GM23338 (cell line): ENCODE data around the gene IL11RA. TPM values are rescaled to one million over a fixed set of nuclear protein-coding genes. Genes with fewer than 3 reads are reported as not detected.

ENCODE experiments used
- ATAC-seq: fragments of 200-7000 bp; cut with Tn5 transposase; 3 replicates; pipeline ENCODE4 v1.9.1; 2020
- DNase-seq: peaks from one replicate; pipeline ENCODE4 v3.0.0-alpha.2; 2015; ENCODE audit warnings: low spot score
- H2AFZ ChIP-seq: fragments of 200-600 bp; sonication (generic); 2 replicates; pipeline ENCODE4 v1.8.0; 2016; ENCODE audit warnings: antibody characterized with exemption, mild to moderate bottlenecking, moderate library complexity
- H3F3A ChIP-seq: fragments of 200-600 bp; sonication (generic); replicated peaks from 2 replicates; pipeline ENCODE4 v1.8.0; 2017; ENCODE audit warnings: antibody characterized with exemption, mixed run types, low read depth
- H3K27ac ChIP-seq: fragments of 200-600 bp; sonication (generic); 2 replicates; pipeline ENCODE4 v1.6.1; 2016; ENCODE audit warnings: low read depth
- H3K27me3 ChIP-seq: fragments of 200-600 bp; sonication (generic); 2 replicates; pipeline ENCODE4 v1.8.0; 2016; ENCODE audit warnings: mild to moderate bottlenecking, mixed run types, moderate library complexity; ENCODE audit not compliant: insufficient read depth
- H3K36me3 ChIP-seq: fragments of 200-600 bp; sonication (generic); 2 replicates; pipeline ENCODE4 v1.8.0; 2016; ENCODE audit warnings: mild to moderate bottlenecking; ENCODE audit not compliant: insufficient read depth
- H3K4me1 ChIP-seq: fragments of 200-600 bp; sonication (generic); 2 replicates; pipeline ENCODE4 v1.8.0; 2016; ENCODE audit warnings: mild to moderate bottlenecking, moderate library complexity; ENCODE audit not compliant: insufficient read depth
- H3K4me2 ChIP-seq: fragments of 200-600 bp; sonication (generic); 2 replicates; pipeline ENCODE4 v1.7.1; 2017; ENCODE audit warnings: mixed run types
- H3K4me3 ChIP-seq: fragments of 200-600 bp; sonication (generic); 2 replicates; pipeline ENCODE4 v1.6.1; 2016; ENCODE audit warnings: mixed run types
- H3K79me2 ChIP-seq: fragments of 200-600 bp; sonication (generic); replicated peaks from 2 replicates; pipeline ENCODE4 v1.8.0; 2017; ENCODE audit warnings: mild to moderate bottlenecking; ENCODE audit not compliant: insufficient read depth
- H3K9me2 ChIP-seq: fragments of 200-600 bp; sonication (generic); 2 replicates; pipeline ENCODE4 v1.8.0; 2017; ENCODE audit not compliant: insufficient read depth
- H4K20me1 ChIP-seq: fragments of 200-600 bp; sonication (generic); replicated peaks from 2 replicates; pipeline ENCODE4 v1.8.0; 2017; ENCODE audit warnings: mild to moderate bottlenecking; ENCODE audit not compliant: insufficient read depth
- H3K27ac Mint-ChIP-seq: 2 replicates; pipeline ENCODE4 v1.8.0; 2020; ENCODE audit warnings: inconsistent platforms, mild to moderate bottlenecking, moderate library complexity, mixed read lengths
- H3K27me3 Mint-ChIP-seq: 3 replicates; pipeline ENCODE4 v1.8.0; 2022; ENCODE audit warnings: low read depth, mild to moderate bottlenecking, moderate library complexity, mixed read lengths, inconsistent platforms; ENCODE audit not compliant: insufficient read depth, poor library complexity
- H3K36me3 Mint-ChIP-seq: 3 replicates; pipeline ENCODE4 v1.8.0; 2021; ENCODE audit warnings: low read depth, mild to moderate bottlenecking, inconsistent platforms, moderate library complexity, mixed read lengths
- H3K4me1 Mint-ChIP-seq: 3 replicates; pipeline ENCODE4 v1.8.0; 2020; ENCODE audit warnings: mild to moderate bottlenecking, inconsistent platforms, mixed read lengths
- H3K4me3 Mint-ChIP-seq: 3 replicates; pipeline ENCODE4 v1.8.0; 2021; ENCODE audit warnings: moderate library complexity, mild to moderate bottlenecking, inconsistent platforms, mixed read lengths
- H3K9me3 Mint-ChIP-seq: 3 replicates; pipeline ENCODE4 v1.8.0; 2020; ENCODE audit warnings: moderate library complexity, mild to moderate bottlenecking, inconsistent platforms, mixed read lengths
- CREB1 ChIP-seq: fragments of 250-450 bp; sonication (Bioruptor Pico); IDR thresholded peaks from 2 replicates; pipeline ENCODE4 v1.5.0; 2020; ENCODE audit warnings: low read depth, mild to moderate bottlenecking, moderate library complexity
- EZH2 ChIP-seq: fragments of 200-600 bp; sonication (generic); IDR thresholded peaks from one replicate; pipeline ENCODE4 v1.8.0; 2017; ENCODE audit warnings: antibody characterized with exemption, mild to moderate bottlenecking, low read depth; ENCODE audit not compliant: unreplicated experiment
- EZH2phosphoT487 ChIP-seq: fragments of 200-600 bp; sonication (generic); IDR thresholded peaks from one replicate; pipeline ENCODE4 v1.8.1; 2018; ENCODE audit warnings: antibody characterized with exemption; ENCODE audit not compliant: unreplicated experiment
- JUNB ChIP-seq: IDR thresholded peaks from one replicate; pipeline ENCODE4 v1.6.1; 2016; ENCODE audit warnings: antibody characterized with exemption; ENCODE audit not compliant: unreplicated experiment
- NANOG ChIP-seq: IDR thresholded peaks from 2 replicates; pipeline ENCODE4 v1.6.1; 2016; ENCODE audit warnings: antibody characterized with exemption, borderline replicate concordance
- POLR2AphosphoS5 ChIP-seq: IDR thresholded peaks from 2 replicates; pipeline ENCODE4 v1.6.1; 2016; ENCODE audit warnings: antibody characterized with exemption, low read depth
- STAT1 ChIP-seq: IDR thresholded peaks from one replicate; pipeline ENCODE4 v1.6.1; 2016; ENCODE audit warnings: antibody characterized with exemption; ENCODE audit not compliant: unreplicated experiment
- ZNF114 ChIP-seq: fragments of 250-450 bp; sonication (Bioruptor Pico); IDR thresholded peaks from 2 replicates; pipeline ENCODE4 v1.5.0; 2020; ENCODE audit warnings: mild to moderate bottlenecking, moderate library complexity
- ZNF331 ChIP-seq: fragments of 250-450 bp; sonication (Bioruptor Pico); IDR thresholded peaks from 2 replicates; pipeline ENCODE4 v1.5.0; 2020; ENCODE audit warnings: low read depth, mild to moderate bottlenecking, moderate library complexity
- polyA plus RNA-seq: library from polyadenylated mRNA; unstranded; fragments of >200 nt; fragmentation: Nextera tagmentation; extraction: Ambion mirVana; gene quantifications from 2 replicates; pipeline ENCODE4 v1.2.1, GENCODE V29; 2016
- total RNA-seq: library from RNA; depleted of rRNA; stranded (reverse); fragments of >200 nt; shearing (Covaris generic); gene quantifications from 2 replicates; pipeline ENCODE4 v1.2.3, GENCODE V29; 2014
- TF ChIP-seq, protein P1 (sequence below), 2 experiments: fragments of 200-600 bp in 1 of 2; sonication (generic) in 1 of 2; conservative IDR thresholded peaks; 2 replicates each; pipeline versions ENCODE4 v1.5.1 to v1.6.1; 2016 to 2017; ENCODE audit warnings: antibody characterized with exemption in 2 of 2, low read depth in 2 of 2, mild to moderate bottlenecking in 2 of 2, moderate library complexity in 1 of 2
- TF ChIP-seq, protein P2 (sequence below): IDR thresholded peaks from one replicate; pipeline ENCODE4 v1.6.1; 2018; ENCODE audit warnings: antibody characterized with exemption; ENCODE audit not compliant: unreplicated experiment
- TF ChIP-seq, protein P3 (sequence below): IDR thresholded peaks from 2 replicates; pipeline ENCODE4 v1.6.1; 2016; ENCODE audit warnings: antibody characterized with exemption

Gene IL11RA
- total and polyA plus RNA-seq, 2 experiments from 2014 or later, result 3.1 to 5.8 TPM

DNA sequence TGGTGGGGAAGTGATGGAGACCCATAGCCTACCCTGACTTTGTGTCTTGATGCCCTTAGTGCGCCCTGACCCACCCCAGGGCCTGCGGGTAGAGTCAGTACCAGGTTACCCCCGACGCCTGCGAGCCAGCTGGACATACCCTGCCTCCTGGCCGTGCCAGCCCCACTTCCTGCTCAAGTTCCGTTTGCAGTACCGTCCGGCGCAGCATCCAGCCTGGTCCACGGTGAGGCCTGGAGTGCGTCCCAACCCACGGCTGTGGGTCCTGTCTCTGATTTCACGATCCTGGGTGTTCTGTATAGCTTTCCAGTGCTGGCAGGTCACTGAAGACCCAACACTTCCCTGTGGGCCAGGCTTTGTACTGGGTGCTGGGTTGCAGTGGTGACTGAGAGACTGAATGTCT is 6.5 kb downstream of the IL11RA start (continued):
- TF ChIP-seq, protein P1, sequence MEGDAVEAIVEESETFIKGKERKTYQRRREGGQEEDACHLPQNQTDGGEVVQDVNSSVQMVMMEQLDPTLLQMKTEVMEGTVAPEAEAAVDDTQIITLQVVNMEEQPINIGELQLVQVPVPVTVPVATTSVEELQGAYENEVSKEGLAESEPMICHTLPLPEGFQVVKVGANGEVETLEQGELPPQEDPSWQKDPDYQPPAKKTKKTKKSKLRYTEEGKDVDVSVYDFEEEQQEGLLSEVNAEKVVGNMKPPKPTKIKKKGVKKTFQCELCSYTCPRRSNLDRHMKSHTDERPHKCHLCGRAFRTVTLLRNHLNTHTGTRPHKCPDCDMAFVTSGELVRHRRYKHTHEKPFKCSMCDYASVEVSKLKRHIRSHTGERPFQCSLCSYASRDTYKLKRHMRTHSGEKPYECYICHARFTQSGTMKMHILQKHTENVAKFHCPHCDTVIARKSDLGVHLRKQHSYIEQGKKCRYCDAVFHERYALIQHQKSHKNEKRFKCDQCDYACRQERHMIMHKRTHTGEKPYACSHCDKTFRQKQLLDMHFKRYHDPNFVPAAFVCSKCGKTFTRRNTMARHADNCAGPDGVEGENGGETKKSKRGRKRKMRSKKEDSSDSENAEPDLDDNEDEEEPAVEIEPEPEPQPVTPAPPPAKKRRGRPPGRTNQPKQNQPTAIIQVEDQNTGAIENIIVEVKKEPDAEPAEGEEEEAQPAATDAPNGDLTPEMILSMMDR (conservative IDR thresholded peaks at IDR 0.05; ENCODE audit: low read depth in 2 of 2), result no peak

DNA sequence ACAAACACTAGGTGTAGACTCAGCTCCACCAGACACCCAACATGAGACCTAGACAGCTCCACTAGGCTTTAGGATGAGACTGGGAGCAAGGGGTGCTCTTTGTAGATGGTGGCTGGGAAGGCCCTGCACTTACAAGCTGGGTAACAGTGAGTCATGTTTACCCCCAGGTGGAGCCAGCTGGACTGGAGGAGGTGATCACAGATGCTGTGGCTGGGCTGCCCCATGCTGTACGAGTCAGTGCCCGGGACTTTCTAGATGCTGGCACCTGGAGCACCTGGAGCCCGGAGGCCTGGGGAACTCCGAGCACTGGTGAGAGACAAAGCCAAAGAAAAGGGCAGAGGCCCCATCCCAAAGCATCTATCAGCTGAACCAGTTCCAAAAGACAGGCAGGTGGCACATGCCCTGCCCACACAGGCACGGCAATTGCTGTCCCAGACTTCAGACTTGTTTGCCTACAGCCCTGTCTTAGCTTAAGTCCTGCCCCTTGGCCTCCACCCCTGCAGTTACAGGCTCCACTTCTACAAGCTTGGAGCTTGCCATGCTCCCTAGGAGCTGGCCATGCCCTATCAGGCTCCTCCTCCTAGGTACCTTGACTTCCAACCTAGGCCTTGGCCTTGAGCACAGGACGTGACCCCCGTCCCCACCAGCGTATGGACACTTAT is 7.7 kb downstream of the IL11RA start:
- Mint-ChIP-seq H3K4me3 (no peak overlapping the region), H3K36me3 (no peaks in the 10 kb centered on the region), H3K9me3 (no peaks in the 10 kb centered on the region; the same call in 2 of the 3 replicates), H3K27me3 (peaks cover 20% of the 10 kb centered on the region), H3K27ac (no peak overlapping the region), H3K4me1 (peaks cover 14% of the 10 kb centered on the region)
- Histone ChIP-seq H3K27ac (no peak overlapping the region), H4K20me1 (no peaks in the 10 kb centered on the region), H3K9me2 (no peaks in the 10 kb centered on the region), H3K36me3 (no peaks in the 10 kb centered on the region), H3K4me1 (peaks cover 3% of the 10 kb centered on the region), H3K79me2 (no peaks in the 10 kb centered on the region), H3K4me2 (no peak overlapping the region), H3K4me3 (no peak overlapping the region), H2AFZ (no peak overlapping the region), H3K27me3 (no peaks in the 10 kb centered on the region), H3F3A (no peaks in the 10 kb centered on the region)
- ATAC-seq (no peak), DNase-seq (no peak)
- TF ChIP-seq, protein P2, sequence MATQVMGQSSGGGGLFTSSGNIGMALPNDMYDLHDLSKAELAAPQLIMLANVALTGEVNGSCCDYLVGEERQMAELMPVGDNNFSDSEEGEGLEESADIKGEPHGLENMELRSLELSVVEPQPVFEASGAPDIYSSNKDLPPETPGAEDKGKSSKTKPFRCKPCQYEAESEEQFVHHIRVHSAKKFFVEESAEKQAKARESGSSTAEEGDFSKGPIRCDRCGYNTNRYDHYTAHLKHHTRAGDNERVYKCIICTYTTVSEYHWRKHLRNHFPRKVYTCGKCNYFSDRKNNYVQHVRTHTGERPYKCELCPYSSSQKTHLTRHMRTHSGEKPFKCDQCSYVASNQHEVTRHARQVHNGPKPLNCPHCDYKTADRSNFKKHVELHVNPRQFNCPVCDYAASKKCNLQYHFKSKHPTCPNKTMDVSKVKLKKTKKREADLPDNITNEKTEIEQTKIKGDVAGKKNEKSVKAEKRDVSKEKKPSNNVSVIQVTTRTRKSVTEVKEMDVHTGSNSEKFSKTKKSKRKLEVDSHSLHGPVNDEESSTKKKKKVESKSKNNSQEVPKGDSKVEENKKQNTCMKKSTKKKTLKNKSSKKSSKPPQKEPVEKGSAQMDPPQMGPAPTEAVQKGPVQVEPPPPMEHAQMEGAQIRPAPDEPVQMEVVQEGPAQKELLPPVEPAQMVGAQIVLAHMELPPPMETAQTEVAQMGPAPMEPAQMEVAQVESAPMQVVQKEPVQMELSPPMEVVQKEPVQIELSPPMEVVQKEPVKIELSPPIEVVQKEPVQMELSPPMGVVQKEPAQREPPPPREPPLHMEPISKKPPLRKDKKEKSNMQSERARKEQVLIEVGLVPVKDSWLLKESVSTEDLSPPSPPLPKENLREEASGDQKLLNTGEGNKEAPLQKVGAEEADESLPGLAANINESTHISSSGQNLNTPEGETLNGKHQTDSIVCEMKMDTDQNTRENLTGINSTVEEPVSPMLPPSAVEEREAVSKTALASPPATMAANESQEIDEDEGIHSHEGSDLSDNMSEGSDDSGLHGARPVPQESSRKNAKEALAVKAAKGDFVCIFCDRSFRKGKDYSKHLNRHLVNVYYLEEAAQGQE, result no peak
- no peak for TF ChIP-seq EZH2phosphoT487
- TF ChIP-seq CREB1 (CRISPR knock-in tag), result no peak
- no peak for TF ChIP-seq ZNF114
- no peak for TF ChIP-seq POLR2AphosphoS5
- no peak for TF ChIP-seq JUNB
- TF ChIP-seq NANOG, result no peak
- no peak for TF ChIP-seq EZH2
- TF ChIP-seq, protein P1 (conservative IDR thresholded peaks at IDR 0.05; ENCODE audit: low read depth in 2 of 2), result no peak
- TF ChIP-seq STAT1, result no peak
- TF ChIP-seq, protein P3, sequence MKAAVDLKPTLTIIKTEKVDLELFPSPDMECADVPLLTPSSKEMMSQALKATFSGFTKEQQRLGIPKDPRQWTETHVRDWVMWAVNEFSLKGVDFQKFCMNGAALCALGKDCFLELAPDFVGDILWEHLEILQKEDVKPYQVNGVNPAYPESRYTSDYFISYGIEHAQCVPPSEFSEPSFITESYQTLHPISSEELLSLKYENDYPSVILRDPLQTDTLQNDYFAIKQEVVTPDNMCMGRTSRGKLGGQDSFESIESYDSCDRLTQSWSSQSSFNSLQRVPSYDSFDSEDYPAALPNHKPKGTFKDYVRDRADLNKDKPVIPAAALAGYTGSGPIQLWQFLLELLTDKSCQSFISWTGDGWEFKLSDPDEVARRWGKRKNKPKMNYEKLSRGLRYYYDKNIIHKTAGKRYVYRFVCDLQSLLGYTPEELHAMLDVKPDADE, result no peak
- no peak for TF ChIP-seq ZNF331 (CRISPR knock-in tag)
